HepG2 (cell line): Measurements from ENCODE around the gene ST6GALNAC4. TPM values are rescaled to one million over a fixed set of nuclear protein-coding genes. Genes with fewer than 3 reads are reported as not detected.
A peak's percentile ranks its signal among the peaks of the same experiment; 100 is the strongest.

Source experiments
- ESRRA ChIP-seq: sonication (generic); formaldehyde crosslinking; IDR thresholded peaks from 2 replicates; pipeline ENCODE4 v1.5.1; 2020; ENCODE audit warnings: mild to moderate bottlenecking, low read depth, missing genetic modification reagents
- JUNB ChIP-seq: sonication (generic); formaldehyde crosslinking; IDR thresholded peaks from 2 replicates; pipeline ENCODE4 v1.8.0; 2022; ENCODE audit warnings: missing genetic modification reagents, mild to moderate bottlenecking, borderline replicate concordance
- KMT2B ChIP-seq: IDR thresholded peaks from 2 replicates; pipeline ENCODE4 v1.6.1; 2016; ENCODE audit warnings: missing genetic modification reagents, missing compliant biosample characterization
- MLLT10 ChIP-seq: sonication (generic); formaldehyde crosslinking; IDR thresholded peaks from 2 replicates; pipeline ENCODE4 v1.4.0; 2020; ENCODE audit warnings: missing genetic modification reagents
- NFE2L1 ChIP-seq: sonication (generic); formaldehyde crosslinking; IDR thresholded peaks from 2 replicates; pipeline ENCODE4 v1.4.0; 2020; ENCODE audit warnings: missing genetic modification reagents, mild to moderate bottlenecking, borderline replicate concordance
- NR2F6 ChIP-seq, 2 experiments: IDR thresholded peaks; 2 replicates each; pipeline ENCODE4 v1.6.1; 2016; ENCODE audit warnings: antibody characterized with exemption in 1 of 2, mild to moderate bottlenecking in 1 of 2
- PCBP1 ChIP-seq: fragments of 200-400 bp; formaldehyde crosslinking; IDR thresholded peaks from 2 replicates; pipeline ENCODE4 v1.6.1; 2017; ENCODE audit warnings: mild to moderate bottlenecking, low read depth, low read length, borderline replicate concordance
- PCBP2 ChIP-seq: fragments of 200-400 bp; formaldehyde crosslinking; optimal IDR thresholded peaks from 2 replicates; pipeline ENCODE3; 2018; ENCODE audit warnings: low read length, low read depth; ENCODE audit not compliant: poor library complexity, severe bottlenecking
- PHB2 ChIP-seq: fragments of 450-650 bp; IDR thresholded peaks from 2 replicates; pipeline ENCODE4 v1.6.1; 2018; ENCODE audit not compliant: partially characterized antibody
- RBM39 ChIP-seq: fragments of 200-400 bp; formaldehyde crosslinking; IDR thresholded peaks from one replicate; pipeline ENCODE4 v1.6.1; 2018; ENCODE audit warnings: antibody characterized with exemption, mild to moderate bottlenecking, low read depth, low read length; ENCODE audit not compliant: poor library complexity, severe bottlenecking
- SAFB2 ChIP-seq: sonication (generic); formaldehyde crosslinking; IDR thresholded peaks from 2 replicates; pipeline ENCODE4 v1.5.1; 2020; ENCODE audit warnings: missing genetic modification reagents, low read depth, mild to moderate bottlenecking, borderline replicate concordance
- YY1 ChIP-seq: IDR thresholded peaks from 2 replicates; pipeline ENCODE4 v1.6.1; 2011; ENCODE audit warnings: low read length, low read depth, moderate library complexity, mild to moderate bottlenecking; ENCODE audit not compliant: insufficient read depth, insufficient replicate concordance
- ZNF33B ChIP-seq: sonication (generic); formaldehyde crosslinking; IDR thresholded peaks from 2 replicates; pipeline ENCODE4 v1.5.1; 2020; ENCODE audit warnings: mild to moderate bottlenecking, missing genetic modification reagents
- ZNF569 ChIP-seq: sonication (generic); formaldehyde crosslinking; IDR thresholded peaks from 2 replicates; pipeline ENCODE4 v1.5.0; 2020; ENCODE audit warnings: mild to moderate bottlenecking, missing genetic modification reagents, moderate library complexity, borderline replicate concordance
- ZNF660 ChIP-seq: sonication (generic); formaldehyde crosslinking; IDR thresholded peaks from 2 replicates; pipeline ENCODE4 v1.5.1; 2020; ENCODE audit warnings: mild to moderate bottlenecking, low read depth, missing genetic modification reagents, borderline replicate concordance
- ZNF670 ChIP-seq: sonication (generic); formaldehyde crosslinking; IDR thresholded peaks from 2 replicates; pipeline ENCODE4 v1.8.0; 2022; ENCODE audit warnings: mild to moderate bottlenecking, missing genetic modification reagents, borderline replicate concordance
- ZSCAN25 ChIP-seq: sonication (generic); formaldehyde crosslinking; IDR thresholded peaks from 2 replicates; pipeline ENCODE4 v1.8.0; 2022; ENCODE audit warnings: mild to moderate bottlenecking, missing genetic modification reagents
- polyA plus RNA-seq, 8 experiments: library from polyadenylated mRNA; depleted of rRNA in 3 of 8; stranded (reverse) in 7 of 8; unstranded in 1 of 8; fragments of >200 nt; fragmentation: Illumina TruSeq in 4 of 8; extraction: Trizol in 4 of 8; gene quantifications; 2 replicates each; pipeline versions ENCODE4 v1.2.1 to v1.2.3, GENCODE V29; 2011 to 2016; ENCODE audit warnings: low read depth in 4 of 8, missing spikeins in 1 of 8, mixed read lengths in 1 of 8; ENCODE audit not compliant: insufficient read depth in 1 of 8
- total RNA-seq, 5 experiments: library from RNA; depleted of rRNA; stranded (reverse); fragments of >200 nt; fragmentation: Illumina TruSeq; extraction: Trizol; gene quantifications; 2 replicates each; pipeline ENCODE4 v1.2.3, GENCODE V29; 2016; ENCODE audit warnings: low read depth in 1 of 5
- TF ChIP-seq, protein P1 (sequence below): IDR thresholded peaks from 2 replicates; pipeline ENCODE4 v1.6.1; 2018; ENCODE audit warnings: missing genetic modification reagents, mild to moderate bottlenecking, missing compliant biosample characterization
- TF ChIP-seq, protein P2 (sequence below): sonication (generic); formaldehyde crosslinking; IDR thresholded peaks from 2 replicates; pipeline ENCODE4 v1.8.1; 2023; ENCODE audit warnings: mild to moderate bottlenecking, inconsistent platforms, moderate library complexity, missing genetic modification reagents, borderline replicate concordance
- TF ChIP-seq, protein P3 (sequence below): IDR thresholded peaks from 2 replicates; pipeline ENCODE4 v1.6.1; 2016; ENCODE audit warnings: missing compliant biosample characterization, missing genetic modification reagents, borderline replicate concordance
- TF ChIP-seq, protein P4 (sequence below): sonication (generic); formaldehyde crosslinking; IDR thresholded peaks from 2 replicates; pipeline ENCODE4 v1.5.0; 2020; ENCODE audit warnings: missing genetic modification reagents
- TF ChIP-seq, protein P5 (sequence below): sonication (generic); formaldehyde crosslinking; IDR thresholded peaks from 2 replicates; pipeline ENCODE4 v1.5.0; 2020; ENCODE audit warnings: missing genetic modification reagents

The ST6GALNAC4 gene
- total and polyA plus RNA-seq, 2 of the 13 experiments (the other 11 are each of a cell fraction or from before 2014, with no cell fraction given): 18.8 to 27.7 TPM

DNA sequence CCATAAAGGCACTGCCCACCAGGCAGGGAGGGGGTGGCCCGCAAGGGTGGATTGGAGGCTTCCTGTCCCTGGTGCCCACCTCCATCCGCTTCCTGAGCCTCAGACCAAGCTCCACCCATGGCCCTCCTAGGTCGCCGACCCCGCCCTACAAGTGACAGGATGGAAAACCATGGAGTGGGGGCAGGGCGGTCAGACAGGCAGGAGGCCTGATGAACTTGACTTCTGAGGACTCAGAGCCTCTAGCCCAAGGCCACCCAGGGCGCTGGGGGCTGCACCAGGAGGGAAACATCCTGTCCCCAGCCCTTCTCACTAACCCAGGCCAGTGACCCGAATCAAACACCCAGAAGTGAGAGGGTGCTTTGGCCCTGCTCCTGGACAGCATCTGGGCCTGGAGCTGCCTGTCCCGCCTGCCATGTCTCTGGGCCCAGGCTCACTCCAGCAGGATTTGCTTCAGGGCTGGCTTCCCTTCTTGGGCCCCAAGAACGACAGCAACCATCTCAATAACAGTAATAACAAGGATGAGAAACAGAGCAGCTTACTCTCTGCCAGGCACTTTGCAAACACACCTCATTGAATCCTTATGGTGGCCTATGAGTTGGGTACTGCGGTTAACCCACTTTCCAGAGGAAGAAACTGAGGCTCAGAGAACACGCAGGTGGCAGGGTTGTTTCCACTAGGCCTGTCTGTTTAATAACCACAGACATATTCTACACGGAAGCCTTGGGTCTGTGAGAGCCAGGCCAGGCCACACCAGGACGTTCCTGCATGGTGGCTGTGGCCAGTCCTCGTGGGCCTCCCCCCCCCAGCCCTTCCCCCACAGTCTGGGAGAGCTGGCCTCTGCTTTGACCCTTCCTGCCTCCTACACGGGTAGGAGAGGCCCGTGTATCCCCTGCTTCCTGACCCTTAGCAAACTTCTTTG is 13.0 kb downstream of the ST6GALNAC4 start (continued):
- TF ChIP-seq, protein P1, sequence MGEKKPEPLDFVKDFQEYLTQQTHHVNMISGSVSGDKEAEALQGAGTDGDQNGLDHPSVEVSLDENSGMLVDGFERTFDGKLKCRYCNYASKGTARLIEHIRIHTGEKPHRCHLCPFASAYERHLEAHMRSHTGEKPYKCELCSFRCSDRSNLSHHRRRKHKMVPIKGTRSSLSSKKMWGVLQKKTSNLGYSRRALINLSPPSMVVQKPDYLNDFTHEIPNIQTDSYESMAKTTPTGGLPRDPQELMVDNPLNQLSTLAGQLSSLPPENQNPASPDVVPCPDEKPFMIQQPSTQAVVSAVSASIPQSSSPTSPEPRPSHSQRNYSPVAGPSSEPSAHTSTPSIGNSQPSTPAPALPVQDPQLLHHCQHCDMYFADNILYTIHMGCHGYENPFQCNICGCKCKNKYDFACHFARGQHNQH (CRISPR knock-in tag): peak; percentile 80
- no peak for TF ChIP-seq ZNF33B (CRISPR knock-in tag)
- no peak for TF ChIP-seq RBM39
- TF ChIP-seq PCBP2: no peak
- TF ChIP-seq, protein P2, sequence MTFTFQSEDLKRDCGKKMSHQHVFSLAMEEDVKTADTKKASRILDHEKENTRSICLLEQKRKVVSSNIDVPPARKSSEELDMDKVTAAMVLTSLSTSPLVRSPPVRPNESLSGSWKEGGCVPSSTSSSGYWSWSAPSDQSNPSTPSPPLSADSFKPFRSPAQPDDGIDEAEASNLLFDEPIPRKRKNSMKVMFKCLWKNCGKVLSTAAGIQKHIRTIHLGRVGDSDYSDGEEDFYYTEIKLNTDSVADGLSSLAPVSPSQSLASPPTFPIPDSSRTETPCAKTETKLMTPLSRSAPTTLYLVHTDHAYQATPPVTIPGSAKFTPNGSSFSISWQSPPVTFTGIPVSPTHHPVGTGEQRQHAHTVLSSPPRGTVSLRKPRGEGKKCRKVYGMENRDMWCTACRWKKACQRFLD (CRISPR knock-in tag): 0 out of 2 replicates have a peak, but pooled peaks have one; percentile 53
- TF ChIP-seq, protein P3, sequence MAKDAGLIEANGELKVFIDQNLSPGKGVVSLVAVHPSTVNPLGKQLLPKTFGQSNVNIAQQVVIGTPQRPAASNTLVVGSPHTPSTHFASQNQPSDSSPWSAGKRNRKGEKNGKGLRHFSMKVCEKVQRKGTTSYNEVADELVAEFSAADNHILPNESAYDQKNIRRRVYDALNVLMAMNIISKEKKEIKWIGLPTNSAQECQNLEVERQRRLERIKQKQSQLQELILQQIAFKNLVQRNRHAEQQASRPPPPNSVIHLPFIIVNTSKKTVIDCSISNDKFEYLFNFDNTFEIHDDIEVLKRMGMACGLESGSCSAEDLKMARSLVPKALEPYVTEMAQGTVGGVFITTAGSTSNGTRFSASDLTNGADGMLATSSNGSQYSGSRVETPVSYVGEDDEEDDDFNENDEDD (CRISPR knock-in tag): no peak
- TF ChIP-seq NR2F6 (IDR thresholded peaks at IDR 0.05): peak; percentile 42
- TF ChIP-seq NR2F6 (CRISPR knock-in tag; IDR thresholded peaks at IDR 0.05): peak; percentile 89
- 0 out of 2 replicates have a peak, but pooled peaks have one; percentile 6 for TF ChIP-seq ESRRA (CRISPR knock-in tag)
- TF ChIP-seq PCBP1: no peak
- no peak; the same call in 1 of the 2 replicates for TF ChIP-seq ZSCAN25
- TF ChIP-seq, protein P4, sequence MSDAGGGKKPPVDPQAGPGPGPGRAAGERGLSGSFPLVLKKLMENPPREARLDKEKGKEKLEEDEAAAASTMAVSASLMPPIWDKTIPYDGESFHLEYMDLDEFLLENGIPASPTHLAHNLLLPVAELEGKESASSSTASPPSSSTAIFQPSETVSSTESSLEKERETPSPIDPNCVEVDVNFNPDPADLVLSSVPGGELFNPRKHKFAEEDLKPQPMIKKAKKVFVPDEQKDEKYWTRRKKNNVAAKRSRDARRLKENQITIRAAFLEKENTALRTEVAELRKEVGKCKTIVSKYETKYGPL (CRISPR knock-in tag): no peak
- TF ChIP-seq ZNF670 (CRISPR knock-in tag): no peak
- TF ChIP-seq ZNF660 (CRISPR knock-in tag): no peak
- no peak for TF ChIP-seq JUNB (CRISPR knock-in tag)
- TF ChIP-seq ZNF569 (CRISPR knock-in tag): no peak
- TF ChIP-seq NFE2L1 (CRISPR knock-in tag): no peak
- TF ChIP-seq PHB2: no peak
- TF ChIP-seq, protein P5, sequence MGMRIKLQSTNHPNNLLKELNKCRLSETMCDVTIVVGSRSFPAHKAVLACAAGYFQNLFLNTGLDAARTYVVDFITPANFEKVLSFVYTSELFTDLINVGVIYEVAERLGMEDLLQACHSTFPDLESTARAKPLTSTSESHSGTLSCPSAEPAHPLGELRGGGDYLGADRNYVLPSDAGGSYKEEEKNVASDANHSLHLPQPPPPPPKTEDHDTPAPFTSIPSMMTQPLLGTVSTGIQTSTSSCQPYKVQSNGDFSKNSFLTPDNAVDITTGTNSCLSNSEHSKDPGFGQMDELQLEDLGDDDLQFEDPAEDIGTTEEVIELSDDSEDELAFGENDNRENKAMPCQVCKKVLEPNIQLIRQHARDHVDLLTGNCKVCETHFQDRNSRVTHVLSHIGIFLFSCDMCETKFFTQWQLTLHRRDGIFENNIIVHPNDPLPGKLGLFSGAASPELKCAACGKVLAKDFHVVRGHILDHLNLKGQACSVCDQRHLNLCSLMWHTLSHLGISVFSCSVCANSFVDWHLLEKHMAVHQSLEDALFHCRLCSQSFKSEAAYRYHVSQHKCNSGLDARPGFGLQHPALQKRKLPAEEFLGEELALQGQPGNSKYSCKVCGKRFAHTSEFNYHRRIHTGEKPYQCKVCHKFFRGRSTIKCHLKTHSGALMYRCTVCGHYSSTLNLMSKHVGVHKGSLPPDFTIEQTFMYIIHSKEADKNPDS (CRISPR knock-in tag): no peak
- TF ChIP-seq MLLT10 (CRISPR knock-in tag): no peak
- peak; percentile 75; the same call in 1 of the 2 replicates for TF ChIP-seq SAFB2 (CRISPR knock-in tag)
- TF ChIP-seq KMT2B (CRISPR knock-in tag): no peak
- TF ChIP-seq YY1: peak; percentile 12
